Keratinocyte (primary cell): Measurements from ENCODE around the gene CLCN1. TPM values are rescaled to one million over a fixed set of nuclear protein-coding genes. Genes with fewer than 3 reads are reported as not detected.

Experiments
- DNase-seq: peaks from one replicate; pipeline ENCODE4 v3.0.0-alpha.2; 2011; ENCODE audit warnings: low read depth, missing footprints, low spot score
- FAIRE-seq: peaks from 2 replicates; lab custom pipeline; 2011; peaks lifted over from hg19 to GRCh38; lab: Jason Lieb, UNC
- H2AFZ ChIP-seq: 2 replicates; pipeline ENCODE4 v1.6.0; 2012; ENCODE audit warnings: low read length, control low read depth, inconsistent platforms; ENCODE audit not compliant: control insufficient read depth
- H3K27ac ChIP-seq: 2 replicates; pipeline ENCODE4 v1.5.1; 2011; ENCODE audit warnings: low read length; ENCODE audit not compliant: control insufficient read depth, insufficient read depth
- H3K27me3 ChIP-seq: 3 replicates; pipeline ENCODE4 v1.6.0; 2011; ENCODE audit warnings: low read length; ENCODE audit not compliant: control insufficient read depth, insufficient read depth; ENCODE audit errors: extremely low read depth
- H3K36me3 ChIP-seq, 2 experiments: 2 replicates in 1 of 2; 3 replicates in 1 of 2; pipeline ENCODE4 v1.5.1; 2011; ENCODE audit warnings: low read length in 2 of 2, mild to moderate bottlenecking in 1 of 2; ENCODE audit not compliant: control insufficient read depth in 2 of 2, insufficient read depth in 2 of 2; ENCODE audit errors: extremely low read depth in 1 of 2
- H3K4me1 ChIP-seq: 3 replicates; pipeline ENCODE4 v1.5.1; 2011; ENCODE audit warnings: low read length; ENCODE audit not compliant: control insufficient read depth, insufficient read depth; ENCODE audit errors: extremely low read depth
- H3K4me2 ChIP-seq: 3 replicates; pipeline ENCODE4 v1.6.0; 2011; ENCODE audit warnings: low read depth, low read length; ENCODE audit not compliant: control insufficient read depth, insufficient read depth; ENCODE audit errors: extremely low read depth
- H3K4me3 ChIP-seq, 3 experiments: fragments of 200-600 bp in 1 of 3; sonication (generic) in 1 of 3; 2 replicates in 2 of 3; 3 replicates in 1 of 3; pipeline ENCODE4 v1.5.1; 2011 to 2016; ENCODE audit warnings: low read length in 3 of 3, mild to moderate bottlenecking in 3 of 3, control low read depth in 2 of 3, inconsistent platforms in 1 of 3, low read depth in 1 of 3, mixed read lengths in 1 of 3, mixed run types in 1 of 3, moderate library complexity in 1 of 3; ENCODE audit not compliant: control insufficient read depth in 2 of 3, insufficient read depth in 2 of 3; ENCODE audit errors: extremely low read depth in 1 of 3
- H3K79me2 ChIP-seq: 2 replicates; pipeline ENCODE4 v1.6.0; 2012; ENCODE audit warnings: low read length; ENCODE audit not compliant: control insufficient read depth, insufficient read depth
- H3K9ac ChIP-seq: 3 replicates; pipeline ENCODE4 v1.6.0; 2011; ENCODE audit warnings: low read length; ENCODE audit not compliant: control insufficient read depth, insufficient read depth; ENCODE audit errors: extremely low read depth
- H3K9me1 ChIP-seq: 3 replicates; pipeline ENCODE4 v1.6.0; 2011; ENCODE audit warnings: low read length; ENCODE audit not compliant: control insufficient read depth, insufficient read depth; ENCODE audit errors: extremely low read depth
- H3K9me3 ChIP-seq: 2 replicates; pipeline ENCODE4 v1.5.1; 2012; ENCODE audit warnings: low read depth, low read length; ENCODE audit not compliant: control insufficient read depth
- H4K20me1 ChIP-seq: 3 replicates; pipeline ENCODE4 v1.6.0; 2011; ENCODE audit warnings: low read length; ENCODE audit not compliant: control insufficient read depth, insufficient read depth; ENCODE audit errors: extremely low read depth
- EZH2 ChIP-seq: IDR thresholded peaks from one replicate; pipeline ENCODE4 v1.6.1; 2012; ENCODE audit warnings: inconsistent platforms, mild to moderate bottlenecking, low read length, moderate library complexity
- dilution Hi-C: fragments of 300-500 bp; cut with MboI; formaldehyde crosslinking; loops from one replicate; pipeline ENCODE4 v1.7.0; 2020; ENCODE audit warnings: low sequenced_read_pairs; ENCODE audit not compliant: extremely low pct_ligation_motif_present
- polyA plus RNA-seq, 5 experiments: library from polyadenylated mRNA; depleted of rRNA in 3 of 5; stranded (reverse) in 3 of 5; stranded (forward) in 1 of 5; unstranded in 1 of 5; fragments of >200 nt; gene quantifications; 1 replicate in 1 of 5; 2 replicates in 3 of 5; 3 replicates in 1 of 5; pipeline versions ENCODE4 v1.2.1 to v1.2.3, GENCODE V29; 2011 to 2012; ENCODE audit warnings: missing spikeins in 2 of 5, low read depth in 1 of 5, low replicate concordance in 1 of 5
- TF ChIP-seq, protein P1 (sequence below), 3 experiments: IDR thresholded peaks in 1 of 3; conservative IDR thresholded peaks in 1 of 3; optimal IDR thresholded peaks in 1 of 3; 2 replicates in 2 of 3; 3 replicates in 1 of 3; pipeline versions ENCODE3 to v1.5.1; 2011; ENCODE audit warnings: low read length in 3 of 3, mild to moderate bottlenecking in 3 of 3, moderate library complexity in 2 of 3, control low read depth in 1 of 3, inconsistent platforms in 1 of 3; ENCODE audit not compliant: insufficient read depth in 2 of 3; ENCODE audit errors: extremely low read depth in 1 of 3

Gene CLCN1
- polyA plus RNA-seq, 1 donor (not counting 4 experiments of a cell fraction or from before 2014, with no cell fraction given), result not detected

DNA sequence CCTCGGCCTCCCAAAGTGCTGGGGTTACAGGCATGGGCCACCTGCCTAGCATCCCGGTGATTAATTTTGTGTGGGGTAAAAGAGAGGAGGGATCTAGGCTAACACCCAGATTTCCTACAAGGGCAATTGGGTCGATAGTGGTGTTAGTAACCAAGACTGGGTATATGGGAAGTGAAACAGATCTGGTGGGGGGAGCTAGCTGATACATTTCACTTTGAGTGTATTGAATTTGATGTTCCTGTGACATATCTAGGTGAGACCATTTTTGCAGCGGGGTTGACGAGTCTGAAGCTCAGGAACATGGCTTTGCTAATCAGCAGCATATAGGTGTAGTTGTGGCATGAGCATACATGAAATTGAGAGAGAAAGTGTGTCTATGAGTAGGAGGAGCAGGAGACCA lies 12.0 kb downstream of the CLCN1 start:
- Histone ChIP-seq H3K9me1 (peaks cover 3% of the 10 kb centered on the region), H4K20me1 (no peaks in the 10 kb centered on the region), H3K27ac (no peak overlapping the region), H2AFZ (no peak overlapping the region), H3K27me3 (no peaks in the 10 kb centered on the region), H3K9me3 (no peaks in the 10 kb centered on the region), H3K4me2 (no peak overlapping the region), H3K4me1 (peaks cover 14% of the 10 kb centered on the region), H3K36me3 (no peaks in the 10 kb centered on the region), H3K9ac (no peak overlapping the region), H3K4me3 (no peak overlapping the region), H3K79me2 (no peaks in the 10 kb centered on the region)
- no peak for TF ChIP-seq EZH2
- TF ChIP-seq, protein P1, sequence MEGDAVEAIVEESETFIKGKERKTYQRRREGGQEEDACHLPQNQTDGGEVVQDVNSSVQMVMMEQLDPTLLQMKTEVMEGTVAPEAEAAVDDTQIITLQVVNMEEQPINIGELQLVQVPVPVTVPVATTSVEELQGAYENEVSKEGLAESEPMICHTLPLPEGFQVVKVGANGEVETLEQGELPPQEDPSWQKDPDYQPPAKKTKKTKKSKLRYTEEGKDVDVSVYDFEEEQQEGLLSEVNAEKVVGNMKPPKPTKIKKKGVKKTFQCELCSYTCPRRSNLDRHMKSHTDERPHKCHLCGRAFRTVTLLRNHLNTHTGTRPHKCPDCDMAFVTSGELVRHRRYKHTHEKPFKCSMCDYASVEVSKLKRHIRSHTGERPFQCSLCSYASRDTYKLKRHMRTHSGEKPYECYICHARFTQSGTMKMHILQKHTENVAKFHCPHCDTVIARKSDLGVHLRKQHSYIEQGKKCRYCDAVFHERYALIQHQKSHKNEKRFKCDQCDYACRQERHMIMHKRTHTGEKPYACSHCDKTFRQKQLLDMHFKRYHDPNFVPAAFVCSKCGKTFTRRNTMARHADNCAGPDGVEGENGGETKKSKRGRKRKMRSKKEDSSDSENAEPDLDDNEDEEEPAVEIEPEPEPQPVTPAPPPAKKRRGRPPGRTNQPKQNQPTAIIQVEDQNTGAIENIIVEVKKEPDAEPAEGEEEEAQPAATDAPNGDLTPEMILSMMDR (optimal IDR thresholded peaks at IDR 0.05 in 1 of 3, IDR thresholded peaks at IDR 0.05 in 1 of 3, conservative IDR thresholded peaks at IDR 0.05 in 1 of 3; ENCODE audit: extremely low read depth in 1 of 3, insufficient read depth in 2 of 3, low read length in 3 of 3), result no peak
- DNase-seq, result no peak
- dilution Hi-C loops, result no loop called here
- no peak for FAIRE-seq

DNA sequence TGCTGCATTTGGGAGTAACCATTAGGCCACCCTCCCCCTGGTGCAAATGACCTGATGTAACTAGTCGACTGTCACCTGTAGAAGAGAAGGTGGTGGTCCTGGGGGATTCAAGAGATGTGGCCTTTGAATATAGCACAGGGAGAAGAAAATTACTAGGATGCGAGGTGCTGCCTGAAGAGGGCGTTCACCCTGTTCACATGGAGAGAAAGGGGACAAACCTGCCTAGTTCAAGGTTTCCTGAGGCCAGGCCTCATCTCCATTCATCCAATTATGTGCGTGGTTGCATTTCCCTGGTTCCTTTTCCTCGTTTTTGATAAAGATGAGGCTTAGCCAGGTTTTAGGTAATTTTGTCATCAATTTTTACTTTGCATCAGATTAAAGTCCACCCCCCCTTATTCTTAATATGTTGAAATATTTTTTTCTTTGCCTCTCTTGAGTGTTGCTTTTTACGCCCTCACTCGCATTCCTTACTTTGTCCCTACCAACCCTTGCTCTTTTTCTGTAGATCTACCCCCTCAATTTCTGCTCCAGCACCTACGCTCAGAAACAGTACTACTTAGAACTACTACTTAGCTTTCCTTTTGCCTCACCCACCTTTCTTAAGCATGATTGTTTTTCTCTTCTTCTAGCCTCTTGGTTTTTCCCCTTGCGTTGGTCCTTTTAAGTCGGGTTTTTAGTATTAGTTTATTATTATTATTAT lies 13.7 kb downstream of the CLCN1 start:
- Histone ChIP-seq H3K9me1 (peaks cover 3% of the 10 kb centered on the region), H2AFZ (no peak overlapping the region), H3K4me1 (peaks cover 14% of the 10 kb centered on the region), H3K27ac (no peak overlapping the region), H3K4me2 (no peak overlapping the region), H4K20me1 (no peaks in the 10 kb centered on the region), H3K79me2 (no peaks in the 10 kb centered on the region), H3K27me3 (no peaks in the 10 kb centered on the region), H3K9me3 (no peaks in the 10 kb centered on the region), H3K9ac (no peak overlapping the region), H3K36me3 (no peaks in the 10 kb centered on the region), H3K4me3 (no peak overlapping the region)
- dilution Hi-C loops, result no loop called here
- DNase-seq (no peak), FAIRE-seq (no peak)
- TF ChIP-seq, protein P1 (optimal IDR thresholded peaks at IDR 0.05 in 1 of 3, IDR thresholded peaks at IDR 0.05 in 1 of 3, conservative IDR thresholded peaks at IDR 0.05 in 1 of 3; ENCODE audit: extremely low read depth in 1 of 3, insufficient read depth in 2 of 3, low read length in 3 of 3), result peak in 2 of 3 experiments; percentile 6 to 16
- no peak for TF ChIP-seq EZH2
